NCI-H2107 treated with DMSO at 0.1 percent for 48 hours (cell line): ENCODE results near the gene MMEL1.

Source experiments
- DNase-seq: peaks from one replicate; lab custom pipeline; 2025; ENCODE audit not compliant: unreplicated experiment; lab: John Stamatoyannopoulos, UW

The MMEL1 gene

DNA sequence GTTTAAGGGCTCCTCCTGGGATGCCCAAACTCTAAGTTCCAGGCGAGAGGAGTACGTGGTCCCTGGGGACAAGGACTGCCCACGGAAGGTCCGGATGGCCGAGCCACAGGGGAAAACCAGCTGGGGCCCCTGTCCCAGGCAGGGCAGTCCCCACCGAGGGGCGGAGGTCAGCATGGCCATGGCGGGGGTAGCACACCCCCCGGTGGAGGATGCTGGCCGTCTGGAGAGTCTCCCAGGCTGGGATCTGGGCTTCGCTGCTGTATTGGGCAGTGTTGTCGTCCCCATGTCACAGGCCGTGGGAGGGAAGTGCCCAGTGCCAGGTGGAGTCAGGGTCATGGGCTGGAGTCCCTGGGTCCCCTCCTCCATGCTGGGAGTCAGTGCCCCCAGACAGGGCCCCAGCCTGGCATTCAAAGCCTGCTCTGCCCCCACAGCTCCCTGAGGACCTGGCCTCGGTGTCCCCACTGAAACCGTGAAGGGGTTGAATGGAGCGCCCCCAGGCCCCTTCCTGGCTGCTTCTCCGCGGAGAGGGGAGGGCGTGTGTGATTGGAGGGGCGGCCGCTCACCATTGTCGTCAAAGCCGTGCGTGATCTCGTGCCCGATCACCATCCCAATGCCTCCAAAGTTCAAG is 39.5 kb downstream of the MMEL1 start:
- no peak for DNase-seq

DNA sequence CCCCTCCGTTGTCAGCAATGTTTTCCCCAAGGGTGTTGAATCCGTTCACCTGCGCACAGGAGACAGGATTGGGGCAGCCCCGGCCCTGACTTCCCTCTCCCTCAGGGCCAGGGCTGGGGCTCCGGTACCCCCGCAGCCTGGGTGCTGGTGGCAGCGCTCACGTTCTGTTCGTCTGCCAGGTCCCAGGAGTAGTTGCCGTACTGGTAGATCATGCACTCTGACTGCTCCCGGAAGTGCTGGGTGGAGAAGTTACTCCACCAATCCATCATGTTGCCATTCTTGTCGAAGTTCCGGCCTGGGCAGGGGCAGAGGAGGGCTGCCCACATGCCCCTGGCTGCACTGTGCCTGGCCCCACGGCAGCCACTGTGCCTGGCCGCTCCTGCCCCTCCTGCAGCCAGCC is 40.1 kb downstream of the MMEL1 start:
- no peak for DNase-seq

DNA sequence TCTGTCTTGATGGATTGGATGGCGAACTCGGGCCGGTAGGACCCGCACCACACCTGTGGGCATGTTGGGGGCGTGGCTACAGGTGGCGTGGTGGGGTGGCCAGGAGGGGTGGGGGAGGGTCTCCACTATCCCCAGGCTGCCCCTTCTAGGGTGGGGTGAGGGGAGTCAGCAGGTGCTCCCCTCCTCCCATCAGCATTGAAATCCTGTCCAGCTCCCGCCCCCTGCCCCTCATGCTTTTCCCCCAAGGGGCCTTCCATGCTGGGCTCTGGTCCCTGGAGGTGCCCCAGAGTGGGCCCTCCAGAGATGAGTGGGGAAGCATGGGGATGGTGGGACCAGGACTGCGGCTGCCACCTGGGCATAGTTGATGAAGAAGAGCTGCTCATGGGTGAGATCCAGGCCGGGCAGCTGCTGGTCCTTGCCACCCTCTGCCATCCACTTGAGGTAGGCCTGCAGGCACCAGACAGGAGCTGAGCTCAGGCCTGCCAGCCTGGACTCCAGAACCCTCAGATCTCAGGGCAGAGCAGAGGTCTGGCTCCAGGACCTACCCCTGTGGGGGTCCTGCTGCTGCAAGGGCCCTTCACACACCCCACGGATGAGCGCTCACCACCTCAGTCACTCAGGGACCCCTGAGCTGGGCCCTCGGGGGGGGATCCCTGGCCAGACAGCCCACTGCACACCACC is 41.1 kb downstream of the MMEL1 start:
- no peak for DNase-seq

DNA sequence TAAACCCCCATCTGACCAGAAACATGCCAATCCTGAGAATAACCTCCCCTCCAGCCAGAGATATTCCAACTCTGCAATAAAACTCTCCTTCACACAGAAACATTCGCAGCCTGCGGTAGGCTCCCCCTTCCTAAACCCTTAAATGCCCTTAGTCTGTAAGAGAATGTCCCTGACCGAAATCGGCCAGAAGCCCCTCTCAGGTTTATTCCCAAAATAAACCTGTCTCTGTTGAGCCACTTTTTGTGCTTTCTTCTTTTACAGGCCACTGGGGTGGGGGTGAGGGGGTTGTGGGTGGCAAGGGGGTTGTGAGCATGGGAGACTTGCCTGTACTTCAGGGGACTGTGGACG is 41.6 kb downstream of the MMEL1 start:
- no peak for DNase-seq

DNA sequence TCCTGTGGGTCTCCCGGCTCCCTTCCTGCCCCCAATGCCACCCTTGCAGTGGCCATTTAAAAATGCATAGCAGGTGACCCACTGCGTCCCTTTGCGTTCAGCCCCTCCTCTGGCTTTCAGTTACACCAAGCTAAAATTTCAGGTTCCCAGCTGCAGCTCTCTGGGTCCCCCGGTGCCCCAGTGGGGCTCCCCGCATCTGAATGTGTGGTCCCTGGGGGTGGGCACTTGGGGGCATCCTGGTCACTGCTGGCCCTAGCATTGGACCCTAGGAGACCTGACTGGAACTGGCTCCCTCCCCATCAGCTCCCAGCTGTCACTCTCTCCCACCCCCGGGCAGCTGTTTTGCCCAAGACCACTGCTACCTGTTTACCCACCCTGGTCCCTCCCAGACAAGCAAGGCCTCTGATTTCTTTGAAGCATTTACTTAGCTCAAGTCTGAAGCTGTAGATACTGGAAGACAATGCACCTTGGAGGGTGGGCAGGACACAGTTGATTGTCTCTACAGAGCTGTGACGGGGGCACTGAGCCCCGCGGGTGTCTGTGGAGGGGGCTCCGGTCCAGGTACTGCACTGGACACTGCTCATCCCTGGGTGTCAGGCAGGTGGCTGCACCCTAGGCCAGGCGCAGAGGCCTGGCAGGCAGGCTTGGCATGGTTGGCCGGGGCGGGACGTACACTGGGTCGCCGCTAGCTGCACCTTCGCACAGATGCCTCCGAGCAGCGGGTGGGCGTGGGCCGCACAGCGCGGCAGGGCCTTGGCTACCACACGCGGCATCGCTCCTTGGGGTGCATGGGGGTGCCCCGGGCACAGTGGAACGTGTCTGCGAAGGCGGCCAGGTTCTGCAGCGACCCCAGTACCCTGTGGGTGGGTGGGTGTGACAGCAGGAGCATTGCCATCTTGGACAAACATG is 42.3 kb downstream of the MMEL1 start:
- DNase-seq: no peak

DNA sequence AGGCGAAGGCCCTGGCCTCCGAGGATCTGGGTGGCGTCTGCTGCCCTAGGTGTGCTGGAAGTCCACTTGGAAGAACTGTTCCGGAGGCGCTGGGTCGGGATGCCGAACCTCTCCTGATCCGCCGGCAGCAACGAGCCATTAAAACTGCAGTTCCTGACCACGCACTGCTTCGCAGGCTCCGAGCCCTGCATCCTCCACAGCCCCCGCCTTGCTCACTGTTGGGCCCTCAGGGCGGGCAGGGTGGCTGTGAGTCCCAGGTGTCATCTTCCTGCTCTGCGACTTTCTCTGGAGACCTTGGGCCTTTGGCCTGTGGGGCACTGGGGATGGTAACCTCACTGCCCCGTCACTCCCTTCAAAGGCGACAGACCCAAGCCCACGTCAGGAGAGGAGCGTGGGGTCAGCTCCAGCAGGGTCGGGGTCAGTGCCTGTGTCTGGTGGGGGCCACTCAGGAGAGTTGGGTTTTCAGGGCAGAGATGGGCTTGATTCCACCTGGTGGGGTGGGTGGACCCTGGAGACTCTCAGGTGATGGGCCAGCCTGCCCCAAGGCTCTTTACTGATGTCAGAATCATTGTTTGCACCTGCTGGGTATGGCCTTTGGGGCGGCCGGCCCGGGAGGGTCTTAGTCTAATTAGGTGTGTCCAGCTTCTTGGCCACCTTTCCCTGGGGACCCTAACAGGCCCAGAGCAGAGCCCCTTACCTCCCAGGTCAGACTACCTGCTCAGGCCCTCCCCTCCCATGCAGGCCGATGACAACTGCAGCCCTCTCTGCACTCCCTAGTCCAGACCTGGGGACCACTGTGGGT is 43.2 kb downstream of the MMEL1 start:
- DNase-seq: no peak

DNA sequence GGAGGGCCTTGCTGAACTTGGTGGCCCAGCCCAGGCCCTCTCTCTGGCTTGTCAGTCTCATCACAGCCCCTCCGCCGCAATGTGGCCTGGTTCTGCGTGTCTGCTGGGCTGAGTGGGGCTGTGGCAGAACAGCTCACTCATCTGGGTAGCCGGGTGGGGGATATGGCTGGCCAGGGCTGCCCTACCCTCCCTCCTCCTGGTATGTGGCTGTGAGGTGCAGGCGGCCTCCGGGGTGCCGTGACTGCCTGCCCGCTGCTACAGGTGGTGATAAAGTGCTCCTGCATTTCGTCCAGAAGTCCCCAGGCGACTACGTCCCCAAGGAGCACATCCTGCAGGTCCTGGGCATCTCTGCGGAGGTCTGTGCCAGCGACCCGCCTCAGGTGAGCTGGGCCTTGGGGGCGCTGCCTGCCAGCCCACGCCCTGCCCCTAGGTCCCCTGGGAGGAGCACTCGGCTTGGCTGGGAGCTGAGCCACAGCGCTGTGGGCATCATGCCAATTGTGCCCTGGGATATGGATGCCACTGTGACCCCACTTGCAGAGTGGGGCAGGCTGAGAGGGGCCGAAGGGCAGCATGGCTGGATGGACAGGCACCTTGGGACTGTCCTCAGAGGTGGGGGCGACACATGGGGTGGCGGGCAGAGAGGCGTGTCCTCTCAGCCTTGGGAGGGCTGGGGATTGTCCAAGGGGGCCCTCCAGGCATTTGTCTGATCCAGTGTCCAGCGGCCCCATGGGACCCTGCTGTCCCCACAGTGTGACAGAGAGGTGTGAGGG is 44.0 kb downstream of the MMEL1 start:
- no peak for DNase-seq

DNA sequence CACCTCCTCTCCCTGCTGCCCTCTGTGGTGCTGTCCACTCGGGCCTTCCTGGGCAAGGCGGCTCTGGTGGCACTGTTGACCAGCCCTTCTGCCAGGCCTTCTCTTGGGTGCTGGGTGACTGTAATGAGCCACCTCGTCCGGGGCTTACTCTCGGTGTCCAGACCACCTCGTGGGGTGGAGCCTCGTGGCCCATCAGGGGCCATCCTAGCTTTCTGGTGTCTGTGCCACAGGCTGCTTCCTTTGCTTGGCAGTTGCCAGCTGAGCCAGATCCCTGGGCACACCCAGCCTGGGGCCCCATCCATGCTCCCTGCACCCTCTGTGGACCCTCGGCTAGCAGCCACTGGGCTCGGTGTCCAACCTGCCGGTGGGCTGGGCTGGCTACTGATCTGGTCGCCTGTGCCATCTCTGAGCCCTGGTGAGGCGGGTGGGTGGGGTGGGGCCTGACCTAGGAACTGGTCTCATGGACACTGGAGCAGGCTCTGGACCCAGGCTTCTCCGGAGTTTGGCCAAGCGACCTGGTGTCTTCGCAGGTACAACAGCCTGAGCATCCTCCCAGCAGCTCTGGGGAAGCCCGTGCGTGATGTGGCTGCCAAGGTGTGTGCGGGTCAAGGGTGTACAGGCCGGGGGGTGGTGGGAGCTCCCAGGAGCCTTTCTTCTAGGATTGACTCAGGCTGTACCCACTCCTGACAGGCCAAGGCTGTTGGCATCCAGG is 44.8 kb downstream of the MMEL1 start:
- no peak for DNase-seq

DNA sequence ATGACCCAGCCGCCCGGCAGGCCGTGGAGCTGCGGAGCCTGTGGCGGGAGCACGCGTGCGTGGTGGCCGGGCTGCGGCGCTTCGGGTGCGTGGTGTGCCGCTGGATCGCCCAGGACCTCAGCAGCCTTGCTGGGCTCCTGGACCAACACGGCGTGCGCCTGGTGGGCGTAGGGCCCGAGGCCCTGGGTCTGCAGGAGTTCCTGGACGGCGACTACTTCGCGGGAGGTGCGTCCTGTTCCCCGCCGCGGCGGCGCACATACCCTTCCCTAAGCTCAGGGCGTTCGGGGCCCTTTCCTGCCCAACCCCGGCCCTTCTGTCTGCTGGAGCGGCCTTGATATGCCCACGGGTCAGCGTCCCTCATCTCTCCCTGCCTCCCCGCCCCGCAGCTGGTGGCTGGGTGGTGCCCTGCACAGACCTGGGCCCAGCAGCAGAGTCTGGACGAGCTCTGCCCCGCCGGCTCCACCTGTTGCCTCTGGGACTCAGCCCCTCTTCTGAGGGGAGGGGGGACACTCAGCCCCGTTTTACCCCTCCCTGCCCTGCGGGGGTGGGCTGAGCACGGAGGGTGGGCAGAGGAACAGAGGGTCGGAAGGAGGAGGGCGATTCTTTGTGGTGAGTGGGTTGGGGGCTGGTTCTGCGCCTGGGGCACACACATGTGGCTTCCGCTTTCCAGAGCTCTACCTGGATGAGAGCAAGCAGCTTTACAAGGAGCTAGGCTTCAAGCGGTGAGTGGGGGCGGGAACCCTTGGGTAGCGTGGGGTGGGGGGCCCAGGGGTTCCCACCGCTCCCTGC is 45.6 kb downstream of the MMEL1 start:
- DNase-seq: no peak

DNA sequence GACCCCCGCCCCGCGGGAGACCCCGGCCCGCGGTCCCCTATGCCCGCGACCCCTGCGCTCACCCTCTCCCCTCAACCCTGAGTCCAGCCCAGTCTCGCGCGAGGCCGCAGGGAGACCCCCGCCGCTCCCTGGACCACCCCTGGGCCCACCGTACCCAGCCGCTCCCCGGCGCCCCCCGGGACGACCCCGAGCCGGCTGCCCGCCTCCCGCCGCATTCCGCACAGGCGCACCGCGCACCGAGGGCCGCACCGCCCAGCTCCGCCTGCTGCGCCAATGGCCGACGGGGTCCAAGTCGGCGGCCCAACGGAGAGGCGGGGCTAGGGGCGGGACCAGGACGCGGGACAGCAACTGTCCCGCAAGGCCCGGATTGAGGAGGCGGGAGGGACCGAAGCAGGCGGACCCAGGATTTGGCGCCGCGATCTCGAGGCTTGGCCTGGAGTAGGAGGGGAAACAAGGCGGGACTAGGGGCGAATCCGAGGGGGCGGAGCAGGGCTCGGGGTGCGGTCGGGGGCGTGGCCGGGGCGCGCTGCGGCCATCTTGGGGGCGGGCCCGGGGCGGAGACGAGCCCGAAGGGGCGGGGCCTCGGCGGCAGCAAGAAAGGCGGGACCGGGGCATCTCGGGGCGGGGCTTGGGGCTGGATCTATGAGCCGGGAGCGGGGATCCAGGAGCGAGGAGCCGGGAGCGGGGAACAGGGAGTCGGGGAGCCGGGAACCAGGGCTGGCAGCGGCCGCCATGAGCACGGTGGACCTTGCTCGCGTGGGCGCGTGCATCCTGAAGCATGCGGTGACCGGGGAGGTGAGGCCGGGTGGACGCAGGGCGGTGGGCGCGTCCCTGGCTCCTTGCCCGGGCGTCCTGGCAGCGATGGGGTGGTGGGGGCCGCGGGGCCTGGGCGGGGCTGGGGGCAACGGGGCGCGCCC is 46.4 kb downstream of the MMEL1 start, which contains the start of gene PRXL2B:
Gene PRXL2B (plus strand): TSS at position 624 of the 917 bp plus-strand sequence. CDS start 109 bp downstream, at position 733.
- peak; percentile 30 for DNase-seq

DNA sequence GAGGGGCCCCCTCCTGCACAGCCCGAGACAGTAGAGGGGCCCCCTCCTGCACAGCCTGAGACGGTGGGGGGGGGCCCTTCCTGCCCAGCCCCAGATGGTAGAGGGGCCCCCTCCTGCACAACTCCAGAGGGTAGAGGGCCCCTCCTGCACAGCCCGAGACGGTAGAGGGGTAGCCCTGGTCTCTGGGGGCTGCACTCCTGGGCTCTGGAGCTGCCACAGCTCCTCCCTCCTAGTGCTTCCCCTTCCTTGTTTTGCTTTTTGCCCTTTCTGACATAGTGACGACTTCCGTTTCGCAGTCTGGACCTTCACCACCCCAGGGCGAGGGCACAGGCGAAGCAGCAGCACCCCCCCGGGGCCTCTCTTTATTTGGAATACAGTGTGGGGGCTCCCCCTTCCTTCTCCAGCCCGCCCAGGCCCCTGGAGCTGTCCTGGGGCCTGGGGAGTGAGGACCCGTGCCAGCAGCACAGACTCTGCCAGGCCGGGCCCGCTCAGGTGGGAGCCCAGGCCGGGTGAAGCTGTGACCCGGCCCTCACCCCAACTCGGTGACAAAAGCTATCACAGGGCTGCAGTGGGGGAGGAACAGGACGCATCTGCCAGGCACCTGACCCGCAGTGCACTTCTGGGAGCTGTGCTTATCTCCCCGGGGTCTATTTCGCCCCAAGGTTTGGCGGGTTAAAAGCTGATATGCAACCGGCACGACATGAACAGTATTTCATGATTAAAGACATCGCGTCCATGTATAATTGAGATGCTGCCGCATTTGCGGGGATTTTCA is 47.3 kb downstream of the MMEL1 start:
- no peak for DNase-seq

DNA sequence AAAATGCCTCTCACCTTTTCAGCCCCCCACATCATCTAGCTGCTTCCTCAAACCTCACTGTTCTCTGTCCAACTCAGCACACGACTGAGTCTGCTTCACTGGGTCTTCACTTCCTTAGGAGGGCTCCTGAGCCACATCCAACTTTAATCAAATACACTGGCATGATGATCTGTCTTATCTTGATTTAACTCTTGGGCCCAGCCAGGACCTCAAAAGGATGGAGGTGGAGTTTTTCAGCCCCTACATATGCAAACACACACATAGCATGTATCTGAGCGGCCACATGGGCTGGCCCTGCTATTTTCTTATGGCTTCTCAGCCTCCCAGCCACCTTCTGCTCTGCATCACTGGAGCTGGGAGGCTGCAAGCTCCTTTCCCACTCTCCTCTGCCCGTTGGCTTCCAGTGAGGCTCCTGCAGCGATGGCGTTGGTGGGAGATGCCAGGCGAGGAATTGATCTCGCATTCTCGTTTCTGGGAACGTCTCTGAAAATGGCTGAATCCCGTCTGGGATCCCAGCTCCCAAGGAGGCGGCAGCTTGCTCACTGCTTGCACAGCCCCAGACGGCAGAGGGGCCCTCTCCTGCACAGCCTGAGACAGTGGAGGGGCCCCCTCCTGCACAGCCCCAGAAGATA is 48.0 kb downstream of the MMEL1 start:
- no peak for DNase-seq

DNA sequence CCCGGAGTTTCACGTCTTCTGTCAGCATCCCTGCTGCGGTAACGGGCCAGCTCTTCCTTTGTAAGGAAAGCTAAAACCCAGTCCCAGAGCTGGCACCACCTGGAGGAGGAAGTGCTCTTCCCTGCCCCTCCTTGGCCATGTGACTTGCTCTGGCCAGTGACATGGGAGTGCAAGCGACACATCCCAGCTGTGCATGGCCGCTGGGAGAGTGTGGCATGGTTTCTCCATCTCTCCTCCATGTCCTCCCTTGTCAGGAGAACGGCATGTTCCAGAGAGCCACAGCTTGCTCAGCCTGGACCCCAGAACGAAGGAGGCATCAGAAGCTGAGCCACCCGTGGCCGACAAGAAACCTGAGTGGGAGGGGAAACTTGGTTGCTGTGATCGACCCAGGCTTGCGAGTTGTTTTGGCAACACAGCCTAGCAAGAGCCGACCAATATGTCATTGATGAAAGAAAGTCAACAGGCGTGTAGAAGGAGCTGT is 48.9 kb downstream of the MMEL1 start:
- DNase-seq: no peak

DNA sequence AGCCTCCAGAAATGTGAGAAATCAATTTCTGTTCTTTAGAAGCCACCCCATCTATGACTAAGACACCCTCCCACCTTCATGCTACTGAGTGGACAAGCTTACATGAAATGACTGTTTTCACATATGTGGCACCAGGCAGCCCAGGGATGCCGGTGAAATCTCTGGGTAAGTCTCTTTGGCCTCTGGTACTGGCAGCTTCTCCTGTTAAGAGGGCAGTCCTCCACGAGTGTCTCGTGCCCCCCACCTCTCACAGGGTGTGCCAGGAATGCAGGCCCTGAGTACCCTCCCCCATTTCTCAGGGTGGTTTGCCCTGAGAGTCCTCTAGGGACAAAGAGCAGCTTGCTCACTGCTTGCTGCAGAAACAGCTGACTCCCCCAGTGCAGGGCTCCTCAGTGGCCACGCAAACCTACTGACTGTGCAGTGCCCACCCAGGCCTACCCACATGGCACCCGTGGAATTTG is 49.5 kb downstream of the MMEL1 start:
- no peak for DNase-seq

DNA sequence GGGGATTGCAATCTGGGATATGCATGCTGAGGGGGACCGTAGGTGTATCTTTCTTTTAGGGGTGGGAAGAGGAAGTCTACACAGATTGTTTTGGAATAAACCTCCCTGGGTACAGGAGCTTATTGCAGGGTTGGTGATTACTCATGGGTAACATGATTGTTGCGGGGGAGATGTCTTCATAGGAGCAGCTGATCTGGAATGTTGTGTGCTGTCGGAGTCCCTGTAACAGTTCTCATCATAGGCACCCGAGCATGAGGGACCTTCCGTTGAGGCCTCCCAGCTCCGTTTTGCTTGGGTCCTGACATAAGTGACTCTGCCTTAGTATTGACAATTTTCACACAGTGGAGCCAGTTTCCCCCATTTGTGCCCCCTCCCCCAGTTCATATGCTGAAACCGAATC is 50.4 kb downstream of the MMEL1 start:
- DNase-seq: no peak

DNA sequence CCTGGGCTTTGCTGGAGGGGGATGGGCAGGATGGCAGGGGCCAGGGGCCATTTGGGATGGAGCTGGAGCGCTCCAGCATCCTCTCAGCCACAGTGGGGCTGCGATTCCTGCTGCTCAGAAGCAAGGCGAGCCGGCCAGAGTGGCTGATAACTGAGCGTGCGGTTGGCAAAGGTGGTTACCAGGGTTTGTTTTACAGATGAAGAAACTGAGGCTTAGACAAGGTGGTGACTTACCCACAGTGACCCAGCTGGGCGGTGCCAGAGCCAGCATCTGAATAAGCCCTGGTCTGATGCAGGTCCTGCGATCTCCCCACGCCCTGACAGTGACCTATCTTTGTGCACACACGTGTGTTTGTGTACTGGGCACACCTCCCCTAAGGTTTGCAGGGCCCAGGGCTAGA is 52.1 kb downstream of the MMEL1 start:
- no peak for DNase-seq

DNA sequence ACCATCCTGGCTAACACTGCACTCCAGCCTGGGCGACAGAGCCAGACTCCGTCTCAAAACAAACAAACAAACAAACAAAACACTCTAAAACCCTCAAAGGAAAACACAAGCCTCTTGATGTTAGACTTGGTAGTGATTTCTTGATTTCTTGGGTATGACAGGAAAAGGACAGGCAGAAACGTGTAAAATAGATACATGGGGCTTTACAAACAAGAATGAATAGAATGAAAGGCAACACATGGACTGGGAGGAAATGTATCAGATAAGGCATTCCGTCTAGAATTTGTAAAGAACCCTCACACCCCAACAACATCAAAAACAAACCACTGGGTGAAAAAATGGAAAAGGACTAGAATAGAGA is 54.1 kb downstream of the MMEL1 start:
- no peak for DNase-seq
